ENCODE results near the gene RNF130. TPM values are rescaled to one million over a fixed set of nuclear protein-coding genes. Genes with fewer than 3 reads are reported as not detected.
"Not testable (repeated sequence)": the region's sequence is repeated elsewhere in the genome, so short reads cannot be mapped to it uniquely, and the experiment has no call there.

The RNF130 gene
- total RNA-seq, 1 donor from 2014 or later = 70.8 TPM

DNA sequence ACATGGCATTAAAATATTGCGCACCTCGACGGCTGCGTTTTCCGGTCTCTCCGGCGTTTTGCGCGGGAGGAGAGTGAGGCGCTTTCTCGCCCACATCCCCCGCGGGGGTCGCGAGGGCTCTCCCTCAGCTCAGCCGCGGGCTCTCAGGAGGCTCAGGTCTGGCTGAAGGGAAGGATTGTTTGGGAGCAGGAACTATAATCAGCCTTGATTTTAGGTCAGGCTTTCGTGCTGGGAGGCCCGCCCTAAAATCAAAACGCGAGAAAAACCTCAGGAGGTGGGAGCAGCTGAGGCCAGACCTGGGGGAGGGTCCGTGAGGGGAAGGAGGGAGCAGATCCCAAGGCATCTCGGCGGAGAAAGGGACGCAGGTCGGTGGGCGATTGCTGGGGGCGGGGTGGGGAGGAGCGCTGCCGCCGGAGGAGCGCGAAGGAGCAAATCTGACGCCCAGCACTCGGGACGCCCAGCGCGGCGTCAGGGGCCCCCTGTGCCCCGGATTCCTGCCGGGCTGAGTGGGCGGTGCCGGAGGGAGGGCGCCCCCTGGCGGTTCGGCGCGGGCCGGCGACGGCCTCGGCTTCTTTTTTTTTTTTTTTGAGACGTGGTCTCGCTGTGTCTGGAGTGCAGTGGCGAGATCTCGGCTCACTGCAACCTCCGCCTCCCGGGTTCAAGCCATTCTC, 18.7 kb upstream of the RNF130 start:
- Mint-ChIP-seq H3K4me1 (ENCODE audit: unreplicated experiment) (peaks cover 12% of the 10 kb centered on the region), H3K4me3 (ENCODE audit: unreplicated experiment) (peak overlapping the region; percentile 78), H3K36me3 (ENCODE audit: unreplicated experiment) (no peaks in the 10 kb centered on the region), H3K27ac (ENCODE audit: unreplicated experiment) (peak overlapping the region; percentile 85), H3K9me3 (ENCODE audit: unreplicated experiment) (no peaks in the 10 kb centered on the region), H3K27me3 (ENCODE audit: unreplicated experiment) (peaks cover 2% of the 10 kb centered on the region)
- DNase-seq (ENCODE audit: extremely low spot score, unreplicated experiment) = peak; percentile 94
- TF ChIP-seq, protein P1, sequence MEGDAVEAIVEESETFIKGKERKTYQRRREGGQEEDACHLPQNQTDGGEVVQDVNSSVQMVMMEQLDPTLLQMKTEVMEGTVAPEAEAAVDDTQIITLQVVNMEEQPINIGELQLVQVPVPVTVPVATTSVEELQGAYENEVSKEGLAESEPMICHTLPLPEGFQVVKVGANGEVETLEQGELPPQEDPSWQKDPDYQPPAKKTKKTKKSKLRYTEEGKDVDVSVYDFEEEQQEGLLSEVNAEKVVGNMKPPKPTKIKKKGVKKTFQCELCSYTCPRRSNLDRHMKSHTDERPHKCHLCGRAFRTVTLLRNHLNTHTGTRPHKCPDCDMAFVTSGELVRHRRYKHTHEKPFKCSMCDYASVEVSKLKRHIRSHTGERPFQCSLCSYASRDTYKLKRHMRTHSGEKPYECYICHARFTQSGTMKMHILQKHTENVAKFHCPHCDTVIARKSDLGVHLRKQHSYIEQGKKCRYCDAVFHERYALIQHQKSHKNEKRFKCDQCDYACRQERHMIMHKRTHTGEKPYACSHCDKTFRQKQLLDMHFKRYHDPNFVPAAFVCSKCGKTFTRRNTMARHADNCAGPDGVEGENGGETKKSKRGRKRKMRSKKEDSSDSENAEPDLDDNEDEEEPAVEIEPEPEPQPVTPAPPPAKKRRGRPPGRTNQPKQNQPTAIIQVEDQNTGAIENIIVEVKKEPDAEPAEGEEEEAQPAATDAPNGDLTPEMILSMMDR (IDR thresholded peaks at IDR 0.05) = peak; percentile 96

DNA sequence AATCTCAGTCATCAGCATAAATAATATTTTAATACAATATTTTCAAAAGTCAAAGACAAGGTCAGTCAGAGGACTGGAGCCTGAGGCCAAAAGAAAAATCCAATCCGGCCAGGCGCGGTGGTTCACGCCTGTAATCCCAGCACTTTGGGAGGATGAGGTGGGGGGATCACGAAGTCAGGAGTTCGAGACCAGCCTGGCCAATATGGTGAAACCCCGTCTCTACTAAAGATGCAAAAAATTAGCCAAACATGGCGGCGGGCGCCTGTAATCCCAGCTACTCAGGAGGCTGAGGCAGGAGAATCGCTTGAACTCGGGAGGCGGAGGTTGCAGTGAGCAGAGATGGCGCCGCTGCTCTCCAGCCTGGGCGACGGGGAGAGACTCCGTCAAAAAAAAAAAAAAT, 18.1 kb upstream of the RNF130 start:
- H3K27ac Mint-ChIP-seq (ENCODE audit: unreplicated experiment); H3K27me3 Mint-ChIP-seq (ENCODE audit: unreplicated experiment); H3K9me3 Mint-ChIP-seq (ENCODE audit: unreplicated experiment); H3K36me3 Mint-ChIP-seq (ENCODE audit: unreplicated experiment); DNase-seq (ENCODE audit: extremely low spot score, unreplicated experiment): not testable (repeated sequence)
- H3K4me1 Mint-ChIP-seq (ENCODE audit: unreplicated experiment) = peaks cover 12% of the 10 kb centered on the region
- peak overlapping the region; percentile 78 for H3K4me3 Mint-ChIP-seq (ENCODE audit: unreplicated experiment)

DNA sequence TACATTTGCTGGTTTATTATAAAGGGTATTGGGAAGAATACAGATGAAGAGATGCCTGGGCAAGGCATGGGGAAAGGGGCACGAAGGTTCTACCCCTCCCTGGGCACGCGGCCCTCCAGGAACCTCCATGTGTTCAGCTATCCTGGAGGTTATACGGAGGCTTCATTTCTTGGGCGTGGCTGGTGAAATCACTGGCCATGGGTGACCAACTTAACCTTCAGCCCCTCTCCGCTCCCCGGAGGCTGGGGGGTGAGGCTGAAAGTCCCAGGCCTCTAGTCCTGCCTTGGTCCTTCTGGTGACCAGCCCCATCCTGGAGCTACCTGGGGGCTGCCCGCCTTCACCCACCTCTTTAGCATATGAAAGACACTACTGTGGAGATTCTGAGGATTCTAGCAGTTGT, 17.0 kb upstream of the RNF130 start:
- Mint-ChIP-seq H3K36me3 (ENCODE audit: unreplicated experiment) (no peaks in the 10 kb centered on the region), H3K4me1 (ENCODE audit: unreplicated experiment) (peaks cover 12% of the 10 kb centered on the region)

DNA sequence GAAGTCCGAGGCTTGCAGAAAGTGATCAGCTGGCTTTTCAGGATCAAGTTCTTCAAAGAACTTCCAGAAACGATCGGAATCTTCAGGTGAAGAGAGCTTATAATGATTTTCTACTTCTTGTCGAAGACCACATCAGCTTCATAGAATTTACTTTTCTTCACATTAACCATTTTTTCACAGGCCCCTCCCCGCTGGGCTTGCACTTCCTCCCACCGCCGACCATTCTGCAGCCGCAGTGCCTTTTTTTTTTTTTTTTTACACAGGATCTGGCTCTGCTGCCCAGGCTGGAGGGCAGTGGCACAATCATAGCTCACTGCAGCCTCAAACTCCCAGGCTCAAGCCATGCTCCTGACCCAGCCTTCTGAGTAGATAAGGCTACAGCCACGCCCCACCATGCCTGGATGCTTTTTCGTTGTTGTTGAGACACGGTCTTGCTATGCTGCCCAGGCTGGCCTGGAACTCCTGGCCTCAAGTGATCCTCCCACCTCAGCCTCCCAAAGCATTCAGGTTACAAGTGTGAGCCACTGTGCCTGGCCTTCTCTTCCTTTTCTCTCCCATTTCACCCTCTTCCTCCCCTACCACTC, 15.3 kb upstream of the RNF130 start:
- TF ChIP-seq, protein P1 (IDR thresholded peaks at IDR 0.05) = no peak
- Mint-ChIP-seq H3K27me3 (ENCODE audit: unreplicated experiment) (peaks cover 13% of the 10 kb centered on the region), H3K36me3 (ENCODE audit: unreplicated experiment) (no peaks in the 10 kb centered on the region), H3K9me3 (ENCODE audit: unreplicated experiment) (no peaks in the 10 kb centered on the region), H3K4me1 (ENCODE audit: unreplicated experiment) (peaks cover 12% of the 10 kb centered on the region), H3K4me3 (ENCODE audit: unreplicated experiment) (no peak overlapping the region), H3K27ac (ENCODE audit: unreplicated experiment) (no peak overlapping the region)
- DNase-seq (ENCODE audit: extremely low spot score, unreplicated experiment) = no peak

More for the DNA sequence above, 17.0 kb upstream of the RNF130 start:
- peaks cover 9% of the 10 kb centered on the region for H3K27me3 Mint-ChIP-seq (ENCODE audit: unreplicated experiment)
- H3K4me3 Mint-ChIP-seq (ENCODE audit: unreplicated experiment) = no peak overlapping the region
- H3K9me3 Mint-ChIP-seq (ENCODE audit: unreplicated experiment) = no peaks in the 10 kb centered on the region
- TF ChIP-seq, protein P1 (IDR thresholded peaks at IDR 0.05) = no peak
- DNase-seq (ENCODE audit: extremely low spot score, unreplicated experiment) = no peak
- H3K27ac Mint-ChIP-seq (ENCODE audit: unreplicated experiment) = no peak overlapping the region

DNA sequence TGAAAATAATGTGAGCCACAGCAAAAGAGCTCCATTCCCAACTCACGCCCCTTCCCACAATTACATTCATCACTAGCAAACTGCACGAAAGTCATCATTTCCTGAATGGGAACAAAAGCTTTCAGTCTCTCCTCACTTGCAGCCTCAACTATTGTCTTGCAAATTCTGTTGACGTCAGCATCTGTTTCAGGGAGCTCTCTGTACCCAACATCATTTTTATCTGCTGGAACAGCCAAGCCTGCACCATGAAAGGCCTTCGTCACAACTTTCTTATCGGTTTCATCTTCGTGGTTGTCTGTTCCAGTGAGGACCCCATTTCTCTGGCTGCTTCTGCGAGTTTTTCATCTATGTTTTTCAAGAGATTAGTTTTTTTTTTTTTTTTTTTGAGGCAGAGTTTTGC, 14.3 kb upstream of the RNF130 start:
- TF ChIP-seq, protein P1 (IDR thresholded peaks at IDR 0.05) = no peak
- Mint-ChIP-seq H3K36me3 (ENCODE audit: unreplicated experiment) (no peaks in the 10 kb centered on the region), H3K4me1 (ENCODE audit: unreplicated experiment) (peaks cover 4% of the 10 kb centered on the region), H3K27ac (ENCODE audit: unreplicated experiment) (no peak overlapping the region), H3K9me3 (ENCODE audit: unreplicated experiment) (no peaks in the 10 kb centered on the region), H3K27me3 (ENCODE audit: unreplicated experiment) (peaks cover 13% of the 10 kb centered on the region), H3K4me3 (ENCODE audit: unreplicated experiment) (no peak overlapping the region)
- no peak for DNase-seq (ENCODE audit: extremely low spot score, unreplicated experiment)

Measured in osteocyte (in vitro differentiated cells).